ENCODE results near the gene TMEM192. TPM values are rescaled to one million over a fixed set of nuclear protein-coding genes. Genes with fewer than 3 reads are reported as not detected.
"Not testable (repeated sequence)": the region's sequence is repeated elsewhere in the genome, so short reads cannot be mapped to it uniquely, and the experiment has no call there.

TMEM192 gene
- total RNA-seq, 1 donor from 2014 or later, result 6.4 TPM

DNA sequence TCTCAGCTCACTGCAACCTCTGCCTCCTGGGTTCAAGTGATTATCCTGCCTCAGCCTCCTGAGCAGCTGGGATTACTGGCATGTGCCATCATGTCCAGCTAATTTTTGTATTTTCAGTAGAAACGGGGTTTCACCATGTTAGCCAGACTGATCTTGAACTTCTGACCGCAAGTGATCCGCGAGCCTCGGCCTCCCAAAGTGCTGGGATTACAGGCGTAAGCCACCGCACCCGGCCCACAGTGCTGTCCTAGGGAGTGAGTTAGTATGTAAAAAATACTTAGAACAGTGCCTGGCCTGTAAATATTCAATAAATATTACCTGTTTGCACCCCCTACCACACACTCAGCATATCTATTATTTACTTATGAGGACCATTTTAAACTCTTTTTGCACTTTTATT, 20.5 kb downstream of the TMEM192 start:
- not testable (repeated sequence) for ATAC-seq

GRCh38 chr4:165088366-165088765, 24.3 kb downstream of the TMEM192 start:
- no peak for ATAC-seq

DNA sequence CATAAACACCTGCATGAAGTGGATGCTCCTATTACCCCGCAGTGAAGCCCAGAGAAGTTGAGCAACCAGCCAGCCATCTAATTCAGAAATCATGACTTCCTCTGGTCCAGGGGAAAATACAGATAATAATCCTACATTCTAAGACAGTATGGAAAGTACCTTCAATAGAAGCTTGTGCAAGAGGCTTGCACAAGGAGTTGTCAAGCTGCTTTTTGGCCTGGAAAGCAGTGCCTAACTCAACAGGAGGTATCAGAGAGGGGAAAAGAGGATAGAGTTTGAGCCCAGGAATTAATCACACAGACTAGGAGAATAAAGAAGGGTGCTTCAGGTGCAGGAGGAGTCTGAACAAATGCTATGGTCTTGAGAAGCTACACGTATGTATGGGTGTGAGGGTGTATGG, 26.7 kb downstream of the TMEM192 start:
- peak; percentile 65 for ATAC-seq

- not testable (repeated sequence) for ATAC-seq
Measured at GRCh38 chr4:165084787-165085186, 27.9 kb downstream of the TMEM192 start.

DNA sequence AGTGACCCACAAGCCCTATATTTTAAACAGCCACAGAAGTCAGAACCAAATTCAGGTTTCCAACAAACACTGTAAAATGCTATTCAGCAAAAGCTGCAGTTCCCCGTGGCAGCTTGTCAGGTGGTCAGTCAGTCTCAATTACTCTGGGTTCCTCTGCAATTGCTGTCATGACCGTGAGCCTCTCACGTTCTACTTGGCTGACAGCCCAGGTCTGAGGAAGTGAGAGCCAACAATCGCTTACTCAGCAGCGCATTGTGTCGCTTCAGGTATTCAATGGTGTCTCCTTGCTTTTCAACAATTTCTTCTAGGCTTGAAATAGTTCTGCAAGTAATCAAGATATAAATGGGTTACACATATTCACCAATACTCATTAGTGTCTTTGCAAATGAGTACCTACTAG, 33.2 kb downstream of the TMEM192 start:
- ATAC-seq, result no peak

DNA sequence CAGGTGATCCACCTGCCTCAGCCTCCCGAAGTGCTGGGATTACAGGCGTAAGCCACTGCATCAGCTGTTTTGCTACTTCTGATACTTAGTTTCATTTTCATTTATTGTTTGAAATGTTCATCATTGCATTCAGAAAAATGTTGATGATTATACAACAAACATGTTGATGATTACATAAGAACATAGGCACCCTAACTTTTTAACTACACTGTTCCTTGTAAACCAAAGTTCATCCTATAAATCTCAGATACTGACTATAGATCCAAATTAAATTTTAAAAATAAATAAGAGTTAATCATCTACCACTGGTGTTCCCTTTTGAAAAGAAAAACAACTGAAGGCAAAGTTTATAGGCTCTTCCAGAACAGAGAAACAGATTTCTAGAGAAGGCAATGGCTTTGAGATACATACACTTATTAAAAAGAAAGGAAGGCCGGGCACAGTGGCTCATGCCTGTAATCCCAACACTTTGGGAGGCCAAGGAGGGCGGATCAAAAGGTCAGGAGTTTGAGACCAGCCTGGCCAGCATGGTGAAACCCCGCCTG, 35.6 kb downstream of the TMEM192 start:
- ATAC-seq, result no peak

GRCh38 chr4:165073346-165073745, 39.3 kb downstream of the TMEM192 start:
- not testable (repeated sequence) for ATAC-seq

DNA sequence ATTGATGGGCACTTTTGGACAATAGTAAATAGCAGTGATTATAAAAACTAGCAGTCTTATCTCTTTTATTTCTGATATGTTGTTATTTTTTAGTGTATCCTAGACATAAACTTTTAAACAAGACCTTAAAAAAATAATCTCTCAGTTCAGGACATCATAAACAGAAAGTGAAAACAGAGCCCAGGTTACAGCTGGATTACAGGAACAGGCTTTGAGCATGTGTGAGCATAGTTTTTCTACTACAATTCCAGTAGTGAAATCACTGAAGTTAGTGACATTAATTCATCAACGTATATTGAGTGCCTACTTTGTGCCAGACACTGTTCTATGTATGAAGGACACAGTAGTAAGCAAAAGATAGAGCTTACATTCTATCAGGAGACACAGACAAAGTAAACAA, 42.1 kb downstream of the TMEM192 start:
- ATAC-seq, result no peak

- ATAC-seq, result peak; percentile 54
Measured at GRCh38 chr4:165060938-165061337, 51.7 kb downstream of the TMEM192 start.

DNA sequence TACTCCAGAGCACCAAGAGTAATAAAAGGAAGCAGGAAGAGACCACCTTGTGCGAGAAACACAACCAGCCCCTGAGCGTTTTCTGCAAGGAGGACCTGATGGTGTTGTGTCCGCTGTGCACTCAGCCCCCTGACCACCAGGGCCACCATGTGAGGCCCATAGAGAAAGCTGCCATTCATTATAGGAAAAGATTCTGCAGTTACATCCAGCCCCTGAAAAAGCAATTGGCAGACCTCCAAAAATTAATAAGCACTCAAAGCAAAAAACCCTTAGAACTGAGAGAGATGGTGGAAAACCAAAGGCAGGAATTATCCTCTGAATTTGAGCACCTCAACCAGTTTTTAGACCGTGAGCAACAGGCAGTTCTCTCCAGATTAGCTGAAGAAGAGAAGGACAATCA, 53.3 kb downstream of the TMEM192 start:
- no peak for ATAC-seq

- no peak for ATAC-seq
Measured at GRCh38 chr4:165058666-165059065, 54.0 kb downstream of the TMEM192 start.

- ATAC-seq, result no peak
Measured at GRCh38 chr4:165055601-165056000, 57.1 kb downstream of the TMEM192 start.

- no peak for ATAC-seq
Measured at GRCh38 chr4:165053645-165054044, 59.0 kb downstream of the TMEM192 start, which contains the start of gene TRIM75. TRIM75 (plus strand) TSS chr4:165053866; CDS start chr4:165059148, 5,282 bp downstream.

- ATAC-seq, result no peak
Measured at GRCh38 chr4:165052627-165053026, 60.0 kb downstream of the TMEM192 start.

GRCh38 chr4:165048170-165048569, 64.5 kb downstream of the TMEM192 start:
- ATAC-seq, result no peak

DNA sequence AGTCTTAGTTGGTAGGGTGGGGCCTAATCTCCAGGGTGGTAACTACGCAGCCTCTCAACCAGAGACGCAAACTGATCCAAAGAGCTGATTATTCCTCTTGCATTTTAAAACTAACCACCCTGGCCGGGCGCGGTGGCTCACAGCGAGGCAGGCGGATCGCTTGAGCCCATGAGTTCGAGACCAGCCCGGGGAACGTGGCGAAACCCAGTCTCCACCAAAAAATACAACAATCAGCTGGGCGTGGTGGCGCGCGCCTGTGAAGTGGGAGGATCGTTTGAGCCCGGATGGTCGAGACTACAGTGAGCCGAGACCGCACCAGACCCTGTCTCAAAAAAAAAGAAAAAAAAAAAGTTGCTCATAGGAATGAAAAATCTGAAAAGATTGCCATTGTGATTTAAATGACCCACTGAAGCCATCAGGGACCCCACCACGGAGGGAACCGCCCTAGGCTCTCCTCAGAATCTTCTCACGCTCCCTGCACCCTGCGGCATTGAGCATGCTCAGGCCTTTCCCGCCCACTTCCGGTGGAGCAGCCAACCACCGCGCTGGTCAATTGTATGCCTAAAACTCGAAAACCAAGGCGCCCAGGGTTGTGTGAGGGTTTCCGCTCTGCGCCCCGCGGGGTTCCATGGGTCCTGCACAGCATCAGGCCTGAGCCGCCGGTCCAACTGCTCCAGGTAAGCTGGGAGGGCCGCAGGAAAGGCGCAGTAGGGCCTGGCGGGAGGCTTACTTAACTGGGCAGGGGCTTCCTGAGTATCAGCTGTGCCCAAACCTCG, 81.0 kb downstream of the TMEM192 start, which contains the start of gene TRIM60:
Gene TRIM60, plus strand, starts transcription at position 564 of the 776 bp plus-strand sequence. CDS start 8,074 bp downstream, outside the sequence.
- no peak for ATAC-seq

GRCh38 chr4:165027762-165028402, 84.8 kb downstream of the TMEM192 start:
- ATAC-seq, result no peak

DNA sequence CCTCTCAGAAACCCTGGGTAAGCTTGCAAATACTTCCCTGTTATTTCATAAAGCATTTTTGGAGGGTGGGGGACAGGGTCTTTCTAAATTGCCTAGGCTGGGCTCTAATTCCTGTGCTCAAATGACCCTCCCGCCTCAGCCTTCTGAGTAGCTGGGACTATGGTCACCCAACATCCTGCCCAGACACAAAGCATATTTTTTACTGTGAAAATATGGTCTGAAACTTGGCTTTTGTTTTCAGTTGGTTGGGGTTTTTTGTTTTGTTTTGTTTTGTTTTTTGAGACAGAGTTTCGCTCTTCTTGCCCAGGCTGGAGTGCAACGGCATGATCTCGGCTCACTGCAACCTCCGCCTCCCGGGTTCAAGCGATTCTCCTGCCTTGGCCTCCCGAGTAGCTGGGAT, 86.9 kb downstream of the TMEM192 start:
- ATAC-seq, result not testable (repeated sequence)

Other genes with a start within 250 kb of the TMEM192 start
- not detected for gene APELA, start 235.7 kb downstream of the TMEM192 start, total RNA-seq
- gene TRIM61, start 135.2 kb downstream of the TMEM192 start, total RNA-seq, result not detected
- gene TRIM60, start 80.9 kb downstream of the TMEM192 start, total RNA-seq, result not detected
- not detected for gene TRIM75, start 59.0 kb downstream of the TMEM192 start, total RNA-seq
- gene KLHL2, start 94.7 kb upstream of the TMEM192 start, total RNA-seq, result 26.7 TPM
- gene MSMO1, start 214.8 kb upstream of the TMEM192 start, total RNA-seq, result 173 TPM

Data from esophagus mucosa (tissue), 1 donor.